HepG2 (cell line): ENCODE measurements around the gene ZBTB46. TPM values are rescaled to one million over a fixed set of nuclear protein-coding genes. Genes with fewer than 3 reads are reported as not detected.

Experiments
- BRD4 ChIP-seq: sonication (generic); formaldehyde crosslinking; IDR thresholded peaks from 2 replicates; pipeline ENCODE4 v1.4.0; 2020; ENCODE audit warnings: missing genetic modification reagents
- CHCHD3 ChIP-seq: sonication (generic); formaldehyde crosslinking; IDR thresholded peaks from 2 replicates; pipeline ENCODE4 v1.8.0; 2022; ENCODE audit warnings: mild to moderate bottlenecking, missing genetic modification reagents, moderate library complexity
- HOXA3 ChIP-seq: sonication (generic); formaldehyde crosslinking; IDR thresholded peaks from 2 replicates; pipeline ENCODE4 v1.5.0; 2020; ENCODE audit warnings: missing genetic modification reagents
- KLF11 ChIP-seq: IDR thresholded peaks from 2 replicates; pipeline ENCODE4 v1.6.1; 2016; ENCODE audit warnings: missing compliant biosample characterization
- KLF13 ChIP-seq: sonication (generic); formaldehyde crosslinking; IDR thresholded peaks from 2 replicates; pipeline ENCODE4 v1.4.0; 2020; ENCODE audit warnings: mild to moderate bottlenecking, missing genetic modification reagents
- MTA1 ChIP-seq: sonication (generic); formaldehyde crosslinking; IDR thresholded peaks from 2 replicates; pipeline ENCODE4 v1.4.0; 2020; ENCODE audit warnings: missing genetic modification reagents, mild to moderate bottlenecking, borderline replicate concordance
- MYC ChIP-seq: sonication (generic); formaldehyde crosslinking; IDR thresholded peaks from 2 replicates; pipeline ENCODE4 v1.9.0; 2021; ENCODE audit warnings: missing genetic modification reagents, borderline replicate concordance
- NCOA5 ChIP-seq: sonication (generic); formaldehyde crosslinking; IDR thresholded peaks from 2 replicates; pipeline ENCODE4 v1.4.0; 2020; ENCODE audit warnings: missing genetic modification reagents
- PHF20 ChIP-seq: sonication (generic); formaldehyde crosslinking; IDR thresholded peaks from 2 replicates; pipeline ENCODE4 v1.5.0; 2020; ENCODE audit warnings: mild to moderate bottlenecking, missing genetic modification reagents
- TAF15 ChIP-seq: fragments of 200-400 bp; formaldehyde crosslinking; IDR thresholded peaks from one replicate; pipeline ENCODE4 v1.6.1; 2018; ENCODE audit warnings: mild to moderate bottlenecking, low read depth, low read length; ENCODE audit not compliant: poor library complexity, severe bottlenecking
- ZBTB38 ChIP-seq: sonication (generic); formaldehyde crosslinking; IDR thresholded peaks from 2 replicates; pipeline ENCODE4 v1.5.1; 2020; ENCODE audit warnings: mild to moderate bottlenecking, missing genetic modification reagents
- ZBTB7A ChIP-seq: sonication (generic); formaldehyde crosslinking; IDR thresholded peaks from 2 replicates; pipeline ENCODE4 v1.8.0; 2022; ENCODE audit warnings: mild to moderate bottlenecking, missing genetic modification reagents
- ZFYVE20 ChIP-seq: sonication (generic); formaldehyde crosslinking; IDR thresholded peaks from 2 replicates; pipeline ENCODE4 v1.8.0; 2023; ENCODE audit warnings: low read depth, mild to moderate bottlenecking, moderate library complexity, missing genetic modification reagents, borderline replicate concordance
- ZMYM3 ChIP-seq: sonication (generic); formaldehyde crosslinking; IDR thresholded peaks from 2 replicates; pipeline ENCODE4 v1.5.1; 2020; ENCODE audit warnings: mild to moderate bottlenecking, missing genetic modification reagents
- ZNF326 ChIP-seq: sonication (generic); formaldehyde crosslinking; IDR thresholded peaks from 2 replicates; pipeline ENCODE4 v1.4.0; 2020; ENCODE audit warnings: missing genetic modification reagents, borderline replicate concordance
- ZNF354B ChIP-seq: sonication (generic); formaldehyde crosslinking; IDR thresholded peaks from 2 replicates; pipeline ENCODE4 v1.8.0; 2022; ENCODE audit warnings: mild to moderate bottlenecking, missing genetic modification reagents
- ZNF546 ChIP-seq: sonication (generic); formaldehyde crosslinking; conservative IDR thresholded peaks from 2 replicates; pipeline ENCODE4 v1.8.1; 2023; ENCODE audit warnings: mild to moderate bottlenecking, missing genetic modification reagents
- ZNF558 ChIP-seq: sonication (generic); formaldehyde crosslinking; IDR thresholded peaks from 2 replicates; pipeline ENCODE4 v1.9.0; 2022; ENCODE audit warnings: mild to moderate bottlenecking, missing genetic modification reagents, borderline replicate concordance
- ZNF768 ChIP-seq: sonication (generic); formaldehyde crosslinking; IDR thresholded peaks from 2 replicates; pipeline ENCODE4 v1.4.0; 2020; ENCODE audit warnings: missing genetic modification reagents
- ZNF776 ChIP-seq: sonication (generic); formaldehyde crosslinking; IDR thresholded peaks from 2 replicates; pipeline ENCODE4 v1.4.0; 2020; ENCODE audit warnings: mild to moderate bottlenecking, missing genetic modification reagents
- polyA plus RNA-seq, 8 experiments: library from polyadenylated mRNA; depleted of rRNA in 3 of 8; stranded (reverse) in 7 of 8; unstranded in 1 of 8; fragments of >200 nt; fragmentation: Illumina TruSeq in 4 of 8; extraction: Trizol in 4 of 8; gene quantifications; 2 replicates each; pipeline versions ENCODE4 v1.2.1 to v1.2.3, GENCODE V29; 2011 to 2016; ENCODE audit warnings: low read depth in 4 of 8, missing spikeins in 1 of 8, mixed read lengths in 1 of 8; ENCODE audit not compliant: insufficient read depth in 1 of 8
- total RNA-seq, 5 experiments: library from RNA; depleted of rRNA; stranded (reverse); fragments of >200 nt; fragmentation: Illumina TruSeq; extraction: Trizol; gene quantifications; 2 replicates each; pipeline ENCODE4 v1.2.3, GENCODE V29; 2016; ENCODE audit warnings: low read depth in 1 of 5
- TF ChIP-seq, protein P1 (sequence below): sonication (generic); formaldehyde crosslinking; IDR thresholded peaks from 2 replicates; pipeline ENCODE4 v1.4.0; 2020; ENCODE audit warnings: missing genetic modification reagents
- TF ChIP-seq, protein P2 (sequence below): sonication (generic); formaldehyde crosslinking; IDR thresholded peaks from 2 replicates; pipeline ENCODE4 v1.8.1; 2023; ENCODE audit warnings: mild to moderate bottlenecking, missing genetic modification reagents
- TF ChIP-seq, protein P3 (sequence below): sonication (generic); formaldehyde crosslinking; IDR thresholded peaks from 2 replicates; pipeline ENCODE4; 2020; ENCODE audit warnings: missing genetic modification reagents, mild to moderate bottlenecking, borderline replicate concordance

The ZBTB46 gene
- total and polyA plus RNA-seq, 2 of the 13 experiments (the other 11 are each of a cell fraction or from before 2014, with no cell fraction given): 1.6 to 13.5 TPM

DNA sequence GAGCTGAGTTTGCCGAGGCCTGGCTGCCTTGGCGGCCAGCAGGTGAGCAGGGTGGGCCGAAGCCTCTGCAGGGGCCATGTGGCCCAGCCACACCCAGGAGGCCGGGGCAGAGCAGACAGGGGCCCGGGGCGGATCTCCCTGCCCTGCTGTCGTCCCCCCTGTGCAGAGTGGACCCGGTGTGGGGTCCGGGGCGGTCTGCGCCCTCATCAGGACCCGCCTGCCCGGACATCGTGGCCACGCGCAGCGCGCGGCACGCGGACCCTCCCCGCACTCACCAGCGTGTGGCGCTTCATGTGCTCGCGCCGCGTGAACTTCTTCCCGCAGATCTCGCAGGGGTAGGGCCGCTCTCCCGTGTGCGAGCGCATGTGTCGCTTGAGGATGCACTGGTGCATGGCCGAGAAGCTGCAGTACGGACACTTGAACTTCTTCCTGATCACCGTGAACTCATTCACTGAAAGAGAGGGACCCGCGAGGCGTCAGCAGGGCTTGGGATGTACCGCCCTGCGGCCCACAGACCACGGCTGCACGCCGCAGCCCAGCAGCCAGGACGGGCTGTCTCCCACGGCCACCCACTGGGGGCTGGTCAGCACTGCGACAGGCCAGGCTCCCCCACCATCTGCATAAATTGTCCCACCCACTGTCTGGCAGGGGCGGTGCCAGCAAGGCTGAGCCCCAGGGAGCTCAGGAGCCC, 78.5 kb downstream of the ZBTB46 start (continued):
- TF ChIP-seq, protein P1, sequence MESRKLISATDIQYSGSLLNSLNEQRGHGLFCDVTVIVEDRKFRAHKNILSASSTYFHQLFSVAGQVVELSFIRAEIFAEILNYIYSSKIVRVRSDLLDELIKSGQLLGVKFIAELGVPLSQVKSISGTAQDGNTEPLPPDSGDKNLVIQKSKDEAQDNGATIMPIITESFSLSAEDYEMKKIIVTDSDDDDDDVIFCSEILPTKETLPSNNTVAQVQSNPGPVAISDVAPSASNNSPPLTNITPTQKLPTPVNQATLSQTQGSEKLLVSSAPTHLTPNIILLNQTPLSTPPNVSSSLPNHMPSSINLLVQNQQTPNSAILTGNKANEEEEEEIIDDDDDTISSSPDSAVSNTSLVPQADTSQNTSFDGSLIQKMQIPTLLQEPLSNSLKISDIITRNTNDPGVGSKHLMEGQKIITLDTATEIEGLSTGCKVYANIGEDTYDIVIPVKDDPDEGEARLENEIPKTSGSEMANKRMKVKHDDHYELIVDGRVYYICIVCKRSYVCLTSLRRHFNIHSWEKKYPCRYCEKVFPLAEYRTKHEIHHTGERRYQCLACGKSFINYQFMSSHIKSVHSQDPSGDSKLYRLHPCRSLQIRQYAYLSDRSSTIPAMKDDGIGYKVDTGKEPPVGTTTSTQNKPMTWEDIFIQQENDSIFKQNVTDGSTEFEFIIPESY (CRISPR knock-in tag): peak; percentile 96
- TF ChIP-seq ZNF326 (CRISPR knock-in tag) (no peak), NCOA5 (CRISPR knock-in tag) (no peak), ZNF354B (no peak), ZMYM3 (CRISPR knock-in tag) (no peak), ZBTB38 (CRISPR knock-in tag) (peak; percentile 94), CHCHD3 (0 out of 2 replicates have a peak, but pooled peaks have one; percentile 53), KLF11 (CRISPR knock-in tag) (no peak), MYC (CRISPR knock-in tag) (peak; percentile 58), ZFYVE20 (no peak), ZBTB7A (no peak), MTA1 (CRISPR knock-in tag) (0 out of 2 replicates have a peak, but pooled peaks have one; percentile 33), BRD4 (CRISPR knock-in tag) (0 out of 2 replicates have a peak, but pooled peaks have one; percentile 28), PHF20 (CRISPR knock-in tag) (no peak), TAF15 (no peak), ZNF546 (CRISPR knock-in tag) (no peak), ZNF776 (CRISPR knock-in tag) (0 out of 2 replicates have a peak, but pooled peaks have one; percentile 19), ZNF768 (peak; percentile 37; the same call in 1 of the 2 replicates), ZNF558 (CRISPR knock-in tag) (no peak), HOXA3 (peak; percentile 81), KLF13 (CRISPR knock-in tag) (no peak)
- TF ChIP-seq, protein P2, sequence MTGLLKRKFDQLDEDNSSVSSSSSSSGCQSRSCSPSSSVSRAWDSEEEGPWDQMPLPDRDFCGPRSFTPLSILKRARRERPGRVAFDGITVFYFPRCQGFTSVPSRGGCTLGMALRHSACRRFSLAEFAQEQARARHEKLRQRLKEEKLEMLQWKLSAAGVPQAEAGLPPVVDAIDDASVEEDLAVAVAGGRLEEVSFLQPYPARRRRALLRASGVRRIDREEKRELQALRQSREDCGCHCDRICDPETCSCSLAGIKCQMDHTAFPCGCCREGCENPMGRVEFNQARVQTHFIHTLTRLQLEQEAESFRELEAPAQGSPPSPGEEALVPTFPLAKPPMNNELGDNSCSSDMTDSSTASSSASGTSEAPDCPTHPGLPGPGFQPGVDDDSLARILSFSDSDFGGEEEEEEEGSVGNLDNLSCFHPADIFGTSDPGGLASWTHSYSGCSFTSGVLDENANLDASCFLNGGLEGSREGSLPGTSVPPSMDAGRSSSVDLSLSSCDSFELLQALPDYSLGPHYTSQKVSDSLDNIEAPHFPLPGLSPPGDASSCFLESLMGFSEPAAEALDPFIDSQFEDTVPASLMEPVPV (CRISPR knock-in tag): no peak
- TF ChIP-seq, protein P3, sequence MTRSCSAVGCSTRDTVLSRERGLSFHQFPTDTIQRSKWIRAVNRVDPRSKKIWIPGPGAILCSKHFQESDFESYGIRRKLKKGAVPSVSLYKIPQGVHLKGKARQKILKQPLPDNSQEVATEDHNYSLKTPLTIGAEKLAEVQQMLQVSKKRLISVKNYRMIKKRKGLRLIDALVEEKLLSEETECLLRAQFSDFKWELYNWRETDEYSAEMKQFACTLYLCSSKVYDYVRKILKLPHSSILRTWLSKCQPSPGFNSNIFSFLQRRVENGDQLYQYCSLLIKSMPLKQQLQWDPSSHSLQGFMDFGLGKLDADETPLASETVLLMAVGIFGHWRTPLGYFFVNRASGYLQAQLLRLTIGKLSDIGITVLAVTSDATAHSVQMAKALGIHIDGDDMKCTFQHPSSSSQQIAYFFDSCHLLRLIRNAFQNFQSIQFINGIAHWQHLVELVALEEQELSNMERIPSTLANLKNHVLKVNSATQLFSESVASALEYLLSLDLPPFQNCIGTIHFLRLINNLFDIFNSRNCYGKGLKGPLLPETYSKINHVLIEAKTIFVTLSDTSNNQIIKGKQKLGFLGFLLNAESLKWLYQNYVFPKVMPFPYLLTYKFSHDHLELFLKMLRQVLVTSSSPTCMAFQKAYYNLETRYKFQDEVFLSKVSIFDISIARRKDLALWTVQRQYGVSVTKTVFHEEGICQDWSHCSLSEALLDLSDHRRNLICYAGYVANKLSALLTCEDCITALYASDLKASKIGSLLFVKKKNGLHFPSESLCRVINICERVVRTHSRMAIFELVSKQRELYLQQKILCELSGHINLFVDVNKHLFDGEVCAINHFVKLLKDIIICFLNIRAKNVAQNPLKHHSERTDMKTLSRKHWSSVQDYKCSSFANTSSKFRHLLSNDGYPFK (CRISPR knock-in tag): peak; percentile 35; the same call in 1 of the 2 replicates
